ENCODE measurements around the gene CARNS1. TPM values are rescaled to one million over a fixed set of nuclear protein-coding genes. Genes with fewer than 3 reads are reported as not detected.

Gene CARNS1
- total RNA-seq, 1 experiment from 2014 or later = 1.1 TPM

- Histone ChIP-seq H3K4me2 (ENCODE audit: insufficient read depth, insufficient read length, low read length) (no peak overlapping the region), H4K91ac (ENCODE audit: insufficient read length, low read depth, low read length) (no peak overlapping the region), H3K79me1 (ENCODE audit: insufficient read depth, low read depth, low read length, poor library complexity, severe bottlenecking) (no peaks in the 10 kb centered on the region), H3K18ac (ENCODE audit: insufficient read length, low read depth, low read length) (no peak overlapping the region), H2BK15ac (ENCODE audit: low read depth, low read length) (no peak overlapping the region), H3K14ac (ENCODE audit: insufficient read depth, low read length) (no peak overlapping the region), H3K79me2 (ENCODE audit: insufficient read depth, low read length) (no peaks in the 10 kb centered on the region), H3K27me3 (ENCODE audit: insufficient read depth, low read length) (no peaks in the 10 kb centered on the region), H3K4me1 (ENCODE audit: insufficient read depth, low read length) (no peaks in the 10 kb centered on the region), H3K23me2 (ENCODE audit: insufficient read length, low read depth, low read length, poor library complexity, severe bottlenecking) (no peaks in the 10 kb centered on the region), H3K9me3 (ENCODE audit: control insufficient read depth, low read depth, low read length) (no peaks in the 10 kb centered on the region), H4K8ac (replicated peaks; ENCODE audit: insufficient read length, low read depth, low read length) (no peak overlapping the region), H3K4ac (ENCODE audit: low read depth, low read length) (no peak overlapping the region), H4K5ac (ENCODE audit: insufficient read length, low read depth, low read length) (no peak overlapping the region), H3K56ac (ENCODE audit: insufficient read length, low read depth, low read length) (no peak overlapping the region), H2AK5ac (ENCODE audit: insufficient read length, low read length) (no peak overlapping the region), H2BK120ac (ENCODE audit: low read depth, low read length, poor library complexity, severe bottlenecking) (no peak overlapping the region), H4K20me1 (ENCODE audit: control insufficient read depth, insufficient read depth, insufficient read length) (no peaks in the 10 kb centered on the region), H3K9ac (ENCODE audit: extremely low read depth, insufficient read length, low read length) (no peak overlapping the region), H3K23ac (ENCODE audit: insufficient read length, low read depth, low read length) (no peak overlapping the region), H2BK5ac (ENCODE audit: insufficient read length, low read length) (no peak overlapping the region), H2BK12ac (ENCODE audit: insufficient read length, low read depth, low read length) (no peak overlapping the region), H3T11ph (ENCODE audit: low read length) (no peak overlapping the region), H2AFZ (ENCODE audit: low read length) (no peak overlapping the region), H3K27ac (ENCODE audit: insufficient read length, low read depth, low read length) (no peak overlapping the region), H2BK20ac (ENCODE audit: low read depth, low read length, poor library complexity, severe bottlenecking) (no peak overlapping the region)
- Mint-ChIP-seq H3K36me3 (ENCODE audit: insufficient read depth in 1 of 3, low read depth in 3 of 3) (peaks cover 0 to 1% (median 0%) of the 10 kb centered on the region in 3 experiments; a peak in 1 of 7 replicates), H3K27ac (no peak overlapping the region), H3K4me1 (peaks cover 22 to 26% of the 10 kb centered on the region in 2 experiments), H3K9me3 (no peaks in the 10 kb centered on the region; a peak in 1 of 5 replicates), H3K4me3 (no peak overlapping the region), H3K27me3 (ENCODE audit: low read depth) (peaks cover 23% of the 10 kb centered on the region)
- no peak for TF ChIP-seq CTCF (conservative IDR thresholded peaks at IDR 0.05)
- no peak for DNase-seq
- WGBS (ENCODE audit: extremely low coverage, insufficient read length, low lambda C conversion rate) = no CpG with 5 or more reads among the region's 26 CpGs
Measured at GRCh38 chr11:67418476-67419281, 3.2 kb downstream of the CARNS1 start.
